Breast epithelium (tissue), 4 donors: ENCODE results near the gene COL5A1. TPM values are rescaled to one million over a fixed set of nuclear protein-coding genes. Genes with fewer than 3 reads are reported as not detected.

Source experiments
- DNase-seq, 2 donors: peaks; one replicate each; pipeline ENCODE4 v3.0.0-alpha.2; 2019; ENCODE audit warnings: low spot score in 2 of 2
- H3K27ac ChIP-seq, 2 donors: fragments of 200-600 bp; sonication (generic) in 1 of 2; one replicate each; pipeline ENCODE4 v1.5.1; 2016 to 2019; ENCODE audit warnings: mild to moderate bottlenecking in 1 of 2
- H3K27me3 ChIP-seq, 2 donors: fragments of 200-600 bp; sonication (generic) in 1 of 2; one replicate each; pipeline versions ENCODE4 v1.5.1 to v1.6.0; 2017 to 2019; ENCODE audit warnings: control low read depth in 1 of 2, mild to moderate bottlenecking in 1 of 2
- H3K36me3 ChIP-seq: fragments of 200-600 bp; one replicate; pipeline ENCODE4 v1.5.1; 2019
- H3K4me1 ChIP-seq, 2 donors: fragments of 200-600 bp; sonication (generic); one replicate each; pipeline ENCODE4 v1.5.1; 2016 to 2019; ENCODE audit warnings: control low read depth in 1 of 2
- H3K4me3 ChIP-seq, 3 donors: fragments of 200-600 bp; sonication (generic); 1 replicate in 2 of 3; 2 replicates in 1 of 3; pipeline ENCODE4 v1.5.1; 2016 to 2019; ENCODE audit warnings: mild to moderate bottlenecking in 3 of 3, moderate library complexity in 2 of 3
- H3K9me3 ChIP-seq, 2 donors: fragments of 200-600 bp; sonication (generic) in 1 of 2; one replicate each; pipeline ENCODE4 v1.5.1; 2016 to 2019; ENCODE audit warnings: control low read depth in 1 of 2
- CTCF ChIP-seq, 3 donors: fragments of 450-650 bp; IDR thresholded peaks; one replicate each; pipeline ENCODE4 v1.5.1; 2016 to 2017; ENCODE audit warnings: antibody characterized with exemption in 3 of 3, mild to moderate bottlenecking in 3 of 3, moderate library complexity in 3 of 3
- POLR2A ChIP-seq: fragments of 450-650 bp; IDR thresholded peaks from one replicate; pipeline ENCODE4 v1.6.1; 2016; ENCODE audit warnings: antibody characterized with exemption, mild to moderate bottlenecking, moderate library complexity
- POLR2AphosphoS5 ChIP-seq, 3 donors: sonication (generic); formaldehyde crosslinking; IDR thresholded peaks; one replicate each; pipeline ENCODE4 v1.6.1; 2017; ENCODE audit warnings: antibody characterized with exemption in 3 of 3
- intact Hi-C: fragments of 100-400 bp; cut with DNase I; formaldehyde crosslinking; loops from one replicate; pipeline ENCODE4 v1.15.1; 2023; ENCODE audit warnings: low total_unique reads
- total RNA-seq, 3 donors: library from RNA; depleted of rRNA; stranded (reverse); fragments of >200 nt; gene quantifications; one replicate each; pipeline ENCODE4 v1.1.0, GENCODE V29; 2016

Gene COL5A1
- total RNA-seq, 3 donors from 2014 or later: 12.1 to 17.0 (median 15.4) TPM

- Histone ChIP-seq H3K27ac (peak overlapping the region in 1 of 2 donors; percentile 19), H3K36me3 (no peaks in the 10 kb centered on the region)
- intact Hi-C loops: no loop called here
These were observed 141.5 kb downstream of the COL5A1 start for GRCh38 chr9:134782921-134783698.

DNA sequence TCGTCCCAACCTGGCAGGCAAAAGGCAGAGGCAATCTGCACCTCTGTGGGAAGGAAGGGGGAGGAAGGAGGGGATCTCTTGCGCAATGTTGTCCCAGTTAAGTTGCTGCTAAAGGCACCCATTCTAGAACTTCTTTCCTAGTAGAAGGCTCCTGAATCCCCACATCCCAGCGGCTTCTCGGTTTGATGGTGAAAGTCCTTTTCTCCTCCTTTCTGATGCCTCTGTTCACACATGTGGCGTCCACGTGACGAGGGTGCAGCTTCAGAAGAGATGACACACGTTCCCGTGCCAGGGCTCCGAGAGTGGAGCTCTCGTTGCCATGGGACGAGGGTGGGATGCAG, 142.1 kb downstream of the COL5A1 start:
- peak overlapping the region in 1 of 3 donors; percentile 19 for H3K4me3 ChIP-seq
- no peak overlapping the region for H3K27ac ChIP-seq
- no peaks in the 10 kb centered on the region for H3K9me3 ChIP-seq
- intact Hi-C loops: no loop called here
- H3K4me1 ChIP-seq: peaks cover 6 to 19% of the 10 kb centered on the region in 2 donors
- H3K27me3 ChIP-seq: peaks cover 3 to 26% of the 10 kb centered on the region in 2 donors
- no peaks in the 10 kb centered on the region for H3K36me3 ChIP-seq
- DNase-seq: peak in 1 of 2 donors; percentile 41
- TF ChIP-seq CTCF (IDR thresholded peaks at IDR 0.05) (no peak), POLR2AphosphoS5 (IDR thresholded peaks at IDR 0.05) (peak in 1 of 3 donors; percentile 34)

More at GRCh38 chr9:134782921-134783698, 141.5 kb downstream of the COL5A1 start:
- Histone ChIP-seq H3K9me3 (no peaks in the 10 kb centered on the region), H3K4me1 (peaks cover 6 to 23% of the 10 kb centered on the region in 2 donors), H3K27me3 (peaks cover 3 to 26% of the 10 kb centered on the region in 2 donors), H3K4me3 (peak overlapping the region in 1 of 3 donors; percentile 19)
- TF ChIP-seq POLR2A (no peak), CTCF (IDR thresholded peaks at IDR 0.05) (no peak), POLR2AphosphoS5 (IDR thresholded peaks at IDR 0.05) (no peak)
- DNase-seq: no peak

DNA sequence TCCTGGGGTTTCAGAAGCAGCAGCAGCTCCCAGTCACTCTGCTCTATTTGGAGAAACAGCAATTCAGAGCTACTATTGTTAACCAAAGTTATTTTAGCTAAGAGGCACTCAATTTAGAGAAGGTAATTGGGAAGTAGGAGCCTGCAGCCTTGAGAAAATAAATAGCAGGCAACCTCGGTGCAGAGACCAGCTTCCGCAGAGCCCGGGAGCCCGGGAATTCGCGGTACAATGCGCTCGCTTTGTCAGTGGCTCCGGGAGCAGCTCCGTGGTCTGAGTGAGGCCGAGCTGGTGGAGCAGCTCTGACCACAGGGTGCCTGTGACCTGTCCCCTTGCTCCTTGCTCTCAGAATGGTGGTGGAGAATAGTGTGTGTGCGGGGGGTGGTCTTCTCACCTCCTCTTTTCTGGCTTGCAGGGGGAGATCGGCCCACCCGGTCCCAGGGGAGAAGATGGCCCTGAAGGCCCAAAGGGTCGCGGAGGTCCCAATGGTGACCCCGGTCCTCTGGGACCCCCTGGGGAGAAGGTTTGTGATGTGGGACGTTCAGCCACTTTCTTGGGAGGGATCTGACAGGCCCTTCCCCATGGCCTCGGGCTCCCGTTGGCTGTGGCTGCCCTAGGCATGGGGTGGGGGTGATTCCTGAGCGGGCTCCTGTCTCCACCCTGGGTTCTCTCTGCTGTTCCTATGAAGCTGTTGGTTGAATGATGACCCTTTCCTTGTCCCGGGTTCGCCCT, 143.1 kb downstream of the COL5A1 start:
- intact Hi-C loops: no loop called here
- Histone ChIP-seq H3K27me3 (peaks cover 3 to 26% of the 10 kb centered on the region in 2 donors), H3K36me3 (no peaks in the 10 kb centered on the region), H3K4me1 (peaks cover 0 to 12% of the 10 kb centered on the region in 2 donors), H3K27ac (no peak overlapping the region), H3K9me3 (no peaks in the 10 kb centered on the region), H3K4me3 (no peak overlapping the region)
- no peak for DNase-seq
- no peak for TF ChIP-seq CTCF (IDR thresholded peaks at IDR 0.05)
- no peak for TF ChIP-seq POLR2AphosphoS5 (IDR thresholded peaks at IDR 0.05)
- TF ChIP-seq POLR2A: no peak

- TF ChIP-seq CTCF (IDR thresholded peaks at IDR 0.05) (no peak), POLR2A (no peak), POLR2AphosphoS5 (IDR thresholded peaks at IDR 0.05) (no peak)
- H3K4me1 ChIP-seq: peaks cover 0 to 12% of the 10 kb centered on the region in 2 donors
- peaks cover 3 to 26% of the 10 kb centered on the region in 2 donors for H3K27me3 ChIP-seq
- no peaks in the 10 kb centered on the region for H3K9me3 ChIP-seq
- intact Hi-C loops: no loop called here
- DNase-seq: no peak
- H3K4me3 ChIP-seq: no peak overlapping the region
- H3K27ac ChIP-seq: no peak overlapping the region
- H3K36me3 ChIP-seq: no peaks in the 10 kb centered on the region
These were observed 143.9 kb downstream of the COL5A1 start for GRCh38 chr9:134785325-134786108.
